ENCODE data around the gene RALGDS. TPM values are rescaled to one million over a fixed set of nuclear protein-coding genes. Genes with fewer than 3 reads are reported as not detected.

Gene RALGDS
- polyA plus RNA-seq, 1 donor (not counting 4 experiments of a cell fraction or from before 2014, with no cell fraction given) = 22.6 TPM

DNA sequence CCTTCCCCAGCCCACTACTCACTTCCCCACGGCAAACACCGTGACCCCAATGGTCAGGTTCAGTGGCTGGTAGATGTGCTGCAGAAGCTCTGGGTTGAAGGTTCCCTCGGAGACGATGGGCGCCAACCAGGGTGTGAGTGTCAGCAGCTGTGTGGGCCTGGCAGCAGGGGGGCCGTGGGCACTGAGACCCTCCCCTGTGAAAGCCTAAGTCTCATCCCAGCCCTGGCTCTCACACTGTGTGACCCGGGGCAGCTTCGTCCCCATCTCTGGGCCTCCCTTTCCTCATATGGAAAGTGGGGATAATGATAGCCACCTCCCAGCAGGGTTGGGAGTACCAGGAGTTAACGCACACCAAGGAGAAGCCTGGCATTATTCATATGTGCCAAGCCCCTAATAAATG is 34.1 kb upstream of the RALGDS start:
- no peaks in the 10 kb centered on the region for H4K20me1 ChIP-seq (ENCODE audit: control insufficient read depth, extremely low read depth, insufficient read depth, low read length)
- FAIRE-seq = no peak
- no peaks in the 10 kb centered on the region for H3K79me2 ChIP-seq (ENCODE audit: control insufficient read depth, insufficient read depth, low read length)
- no peak for DNase-seq (ENCODE audit: low read depth, low spot score)
- H3K36me3 ChIP-seq (ENCODE audit: control insufficient read depth in 2 of 2, extremely low read depth in 1 of 2, insufficient read depth in 2 of 2, low read length in 2 of 2) = no peaks in the 10 kb centered on the region
- H3K4me3 ChIP-seq (ENCODE audit: control insufficient read depth in 2 of 3, extremely low read depth in 1 of 3, insufficient read depth in 2 of 3, low read depth in 1 of 3, low read length in 3 of 3) = no peak overlapping the region
- TF ChIP-seq, protein P1, sequence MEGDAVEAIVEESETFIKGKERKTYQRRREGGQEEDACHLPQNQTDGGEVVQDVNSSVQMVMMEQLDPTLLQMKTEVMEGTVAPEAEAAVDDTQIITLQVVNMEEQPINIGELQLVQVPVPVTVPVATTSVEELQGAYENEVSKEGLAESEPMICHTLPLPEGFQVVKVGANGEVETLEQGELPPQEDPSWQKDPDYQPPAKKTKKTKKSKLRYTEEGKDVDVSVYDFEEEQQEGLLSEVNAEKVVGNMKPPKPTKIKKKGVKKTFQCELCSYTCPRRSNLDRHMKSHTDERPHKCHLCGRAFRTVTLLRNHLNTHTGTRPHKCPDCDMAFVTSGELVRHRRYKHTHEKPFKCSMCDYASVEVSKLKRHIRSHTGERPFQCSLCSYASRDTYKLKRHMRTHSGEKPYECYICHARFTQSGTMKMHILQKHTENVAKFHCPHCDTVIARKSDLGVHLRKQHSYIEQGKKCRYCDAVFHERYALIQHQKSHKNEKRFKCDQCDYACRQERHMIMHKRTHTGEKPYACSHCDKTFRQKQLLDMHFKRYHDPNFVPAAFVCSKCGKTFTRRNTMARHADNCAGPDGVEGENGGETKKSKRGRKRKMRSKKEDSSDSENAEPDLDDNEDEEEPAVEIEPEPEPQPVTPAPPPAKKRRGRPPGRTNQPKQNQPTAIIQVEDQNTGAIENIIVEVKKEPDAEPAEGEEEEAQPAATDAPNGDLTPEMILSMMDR (optimal IDR thresholded peaks at IDR 0.05 in 1 of 3, IDR thresholded peaks at IDR 0.05 in 1 of 3, conservative IDR thresholded peaks at IDR 0.05 in 1 of 3; ENCODE audit: extremely low read depth in 1 of 3, insufficient read depth in 2 of 3, low read length in 3 of 3) = no peak
- TF ChIP-seq EZH2 (IDR thresholded peaks at IDR 0.05; ENCODE audit: low read length) = no peak
- H3K9me3 ChIP-seq (ENCODE audit: control insufficient read depth, low read depth, low read length) = no peaks in the 10 kb centered on the region
- dilution Hi-C loops (cut with MboI; ENCODE audit: extremely low pct_ligation_motif_present, low sequenced_read_pairs) = no loop called here
- no peaks in the 10 kb centered on the region for H3K27me3 ChIP-seq (ENCODE audit: control insufficient read depth, extremely low read depth, insufficient read depth, low read length)
- H3K9me1 ChIP-seq (ENCODE audit: control insufficient read depth, extremely low read depth, insufficient read depth, low read length) = no peaks in the 10 kb centered on the region
- H2AFZ ChIP-seq (ENCODE audit: control insufficient read depth, low read length) = no peak overlapping the region
- H3K4me2 ChIP-seq (ENCODE audit: control insufficient read depth, extremely low read depth, insufficient read depth, low read depth, low read length) = no peak overlapping the region
- H3K9ac ChIP-seq (ENCODE audit: control insufficient read depth, extremely low read depth, insufficient read depth, low read length) = no peak overlapping the region
- no peak overlapping the region for H3K27ac ChIP-seq (ENCODE audit: control insufficient read depth, insufficient read depth, low read length)
- H3K4me1 ChIP-seq (ENCODE audit: control insufficient read depth, extremely low read depth, insufficient read depth, low read length) = no peaks in the 10 kb centered on the region

DNA sequence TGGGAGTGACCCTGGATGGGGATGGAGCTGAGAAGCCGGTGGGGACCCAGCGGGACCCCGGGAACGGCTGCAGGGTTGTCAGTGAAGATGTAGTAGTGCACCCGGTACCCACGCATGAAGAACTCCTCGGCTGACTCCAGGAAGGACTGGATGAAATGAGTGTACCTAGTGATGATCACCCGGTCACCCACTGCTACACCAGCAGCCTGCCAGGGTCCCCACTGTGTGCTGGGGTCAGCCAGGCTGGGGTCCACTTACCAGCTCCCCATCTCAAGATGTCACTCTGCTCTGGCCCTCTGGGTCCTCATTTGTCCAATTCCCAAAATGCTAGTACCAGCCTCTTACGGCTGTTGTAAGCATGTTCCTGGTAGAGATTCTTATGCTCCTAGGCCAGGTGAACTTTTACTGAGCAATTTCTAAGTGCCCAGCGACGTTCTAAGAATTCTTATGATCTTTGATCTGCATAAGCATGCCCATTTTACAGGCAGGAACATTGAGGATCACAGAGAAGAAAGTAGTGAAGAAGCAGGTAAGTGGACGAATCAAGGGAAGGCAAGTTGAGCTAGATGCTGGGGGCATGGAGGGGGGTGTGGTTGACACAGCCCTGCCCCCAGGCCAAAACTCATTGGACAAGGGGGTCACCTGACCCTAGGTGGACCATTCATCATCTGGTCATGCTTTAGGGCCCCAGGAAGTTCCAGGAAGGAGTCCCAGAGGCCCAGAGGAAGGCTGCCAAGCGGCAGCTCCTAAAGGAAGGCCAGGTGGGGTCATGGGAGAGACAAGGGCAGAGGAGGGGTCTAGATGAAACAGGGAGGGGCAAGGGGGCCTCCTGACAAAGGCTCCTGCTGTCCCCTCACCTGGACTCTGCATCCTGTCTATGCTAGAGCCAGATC is 33.3 kb upstream of the RALGDS start:
- no peak for FAIRE-seq

More for the DNA sequence above, 33.3 kb upstream of the RALGDS start:
- Histone ChIP-seq H3K27ac (ENCODE audit: control insufficient read depth, insufficient read depth, low read length) (no peak overlapping the region), H3K79me2 (ENCODE audit: control insufficient read depth, insufficient read depth, low read length) (no peaks in the 10 kb centered on the region), H4K20me1 (ENCODE audit: control insufficient read depth, extremely low read depth, insufficient read depth, low read length) (no peaks in the 10 kb centered on the region), H3K9me3 (ENCODE audit: control insufficient read depth, low read depth, low read length) (no peaks in the 10 kb centered on the region), H3K9ac (ENCODE audit: control insufficient read depth, extremely low read depth, insufficient read depth, low read length) (no peak overlapping the region), H3K4me3 (ENCODE audit: control insufficient read depth in 2 of 3, extremely low read depth in 1 of 3, insufficient read depth in 2 of 3, low read depth in 1 of 3, low read length in 3 of 3) (no peak overlapping the region), H2AFZ (ENCODE audit: control insufficient read depth, low read length) (no peak overlapping the region), H3K4me1 (ENCODE audit: control insufficient read depth, extremely low read depth, insufficient read depth, low read length) (no peaks in the 10 kb centered on the region), H3K4me2 (ENCODE audit: control insufficient read depth, extremely low read depth, insufficient read depth, low read depth, low read length) (no peak overlapping the region), H3K9me1 (ENCODE audit: control insufficient read depth, extremely low read depth, insufficient read depth, low read length) (no peaks in the 10 kb centered on the region), H3K36me3 (ENCODE audit: control insufficient read depth in 2 of 2, extremely low read depth in 1 of 2, insufficient read depth in 2 of 2, low read length in 2 of 2) (no peaks in the 10 kb centered on the region), H3K27me3 (ENCODE audit: control insufficient read depth, extremely low read depth, insufficient read depth, low read length) (no peaks in the 10 kb centered on the region)
- dilution Hi-C loops (cut with MboI; ENCODE audit: extremely low pct_ligation_motif_present, low sequenced_read_pairs) = no loop called here
- TF ChIP-seq EZH2 (IDR thresholded peaks at IDR 0.05; ENCODE audit: low read length) = no peak
- TF ChIP-seq, protein P1 (optimal IDR thresholded peaks at IDR 0.05 in 1 of 3, IDR thresholded peaks at IDR 0.05 in 1 of 3, conservative IDR thresholded peaks at IDR 0.05 in 1 of 3; ENCODE audit: extremely low read depth in 1 of 3, insufficient read depth in 2 of 3, low read length in 3 of 3) = no peak
- no peak for DNase-seq (ENCODE audit: low read depth, low spot score)
